Embryonic facial prominence (tissue), 1 donor: ENCODE data around the gene ZC3H4.
"Not testable (repeated sequence)": the region's sequence is repeated elsewhere in the genome, so short reads cannot be mapped to it uniquely, and the experiment has no call there.

Experiments used
- DNase-seq: peaks from one replicate; pipeline ENCODE4 v3.0.0-alpha.2; 2016; ENCODE audit errors: extremely low spot score

Gene ZC3H4

DNA sequence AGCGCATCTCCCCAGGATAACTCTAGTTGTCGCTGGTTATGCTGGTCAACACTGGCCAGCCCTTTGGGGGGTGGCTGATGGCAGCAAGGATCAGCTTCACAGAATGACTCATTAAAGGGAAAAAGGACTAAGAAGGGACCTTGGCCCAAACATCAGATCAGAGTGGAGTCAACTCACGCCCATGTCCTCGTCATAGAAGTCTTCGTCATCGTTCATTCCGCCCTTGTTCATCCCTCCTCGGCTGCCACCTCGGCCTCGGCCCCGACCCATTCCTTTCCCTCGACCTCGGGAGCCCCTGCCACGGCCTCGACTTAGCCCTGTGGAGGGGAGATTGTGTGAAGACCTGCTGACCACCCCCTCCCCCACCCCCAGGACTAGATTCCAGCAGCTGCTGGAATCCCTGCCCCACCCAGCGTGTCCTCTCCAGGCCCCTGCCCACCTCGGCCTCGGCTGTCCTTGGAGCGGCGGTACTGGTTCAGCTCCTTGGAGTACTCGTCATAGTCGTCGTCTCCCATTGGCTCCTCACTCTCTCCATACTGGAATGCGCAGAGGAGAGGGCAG, 28.6 kb downstream of the ZC3H4 start:
- DNase-seq = no peak

DNA sequence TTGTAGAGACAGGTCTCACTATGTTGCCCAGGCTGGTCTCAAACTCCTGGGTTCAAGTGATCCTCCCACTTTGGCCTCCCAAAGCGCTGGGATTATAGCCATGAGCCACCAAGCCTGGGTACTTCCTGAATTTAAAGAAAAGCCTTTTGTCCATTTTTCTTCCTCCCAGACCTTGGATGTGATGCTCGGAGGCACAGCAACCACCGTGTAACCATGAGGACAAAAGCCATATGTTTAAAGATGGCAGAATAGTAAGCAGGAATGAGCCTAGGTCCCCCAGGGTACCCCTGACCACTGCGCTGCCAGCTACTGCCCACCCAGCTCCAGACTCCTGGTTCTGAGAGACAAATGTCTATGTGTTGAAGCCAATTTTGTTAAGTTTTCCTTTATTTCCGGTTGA, 31.1 kb downstream of the ZC3H4 start:
- DNase-seq = no peak

DNA sequence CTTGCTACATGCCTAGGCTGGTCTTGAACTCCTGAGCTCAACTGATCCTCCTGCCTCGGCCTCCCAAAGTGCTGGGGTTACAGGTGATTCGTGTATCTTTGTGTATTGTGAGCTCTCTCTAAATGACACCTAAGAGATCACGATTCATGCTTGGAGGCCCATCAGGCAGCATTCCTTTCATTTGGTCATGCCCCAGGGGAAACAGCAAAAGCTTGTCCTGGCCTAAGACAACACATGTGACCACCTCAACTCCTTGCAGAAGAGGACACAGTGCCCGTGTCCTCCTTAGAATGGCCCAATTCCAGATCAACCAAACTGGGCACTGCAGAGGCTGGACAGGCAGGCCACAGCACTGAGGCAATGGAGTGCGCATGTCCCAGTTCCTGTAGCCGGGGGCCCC, 32.5 kb downstream of the ZC3H4 start:
- no peak for DNase-seq

DNA sequence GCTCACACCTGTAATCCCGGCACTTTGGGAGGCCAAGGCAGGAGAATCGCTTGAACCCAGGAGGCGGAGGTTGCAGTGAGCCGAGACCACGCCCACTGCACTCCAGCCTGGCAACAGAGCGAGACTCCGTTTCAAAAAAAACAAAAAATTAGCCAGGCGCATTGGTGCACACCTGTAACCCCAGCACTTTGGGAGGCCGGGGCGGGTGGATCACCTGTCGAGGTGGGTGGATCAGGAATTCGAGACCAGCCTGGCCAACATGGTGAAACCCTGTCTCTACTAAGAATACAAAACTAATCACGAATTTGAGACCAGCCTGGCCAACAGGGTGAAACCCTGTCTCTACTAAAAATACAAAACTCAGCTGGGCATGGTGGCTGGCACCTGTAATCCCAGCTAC, 35.2 kb downstream of the ZC3H4 start:
- not testable (repeated sequence) for DNase-seq

DNA sequence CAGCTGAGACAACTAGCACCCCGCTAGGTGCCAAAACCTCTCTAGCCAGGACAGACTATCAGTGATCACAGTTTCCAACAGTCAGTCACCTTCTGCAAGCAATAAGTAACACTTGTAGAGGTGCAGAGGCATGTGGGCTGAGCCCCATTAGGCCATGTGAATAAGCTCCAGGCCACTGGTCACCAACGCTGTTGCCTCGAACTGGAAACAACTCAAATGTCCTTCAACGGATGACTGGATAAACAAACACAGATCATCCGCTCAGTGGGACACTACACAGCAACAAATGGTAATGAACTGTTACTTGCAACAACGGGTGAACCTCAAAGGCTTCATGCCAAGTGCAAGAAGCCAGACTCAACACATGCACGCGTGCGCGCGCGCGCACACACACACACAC, 37.6 kb downstream of the ZC3H4 start:
- no peak for DNase-seq

DNA sequence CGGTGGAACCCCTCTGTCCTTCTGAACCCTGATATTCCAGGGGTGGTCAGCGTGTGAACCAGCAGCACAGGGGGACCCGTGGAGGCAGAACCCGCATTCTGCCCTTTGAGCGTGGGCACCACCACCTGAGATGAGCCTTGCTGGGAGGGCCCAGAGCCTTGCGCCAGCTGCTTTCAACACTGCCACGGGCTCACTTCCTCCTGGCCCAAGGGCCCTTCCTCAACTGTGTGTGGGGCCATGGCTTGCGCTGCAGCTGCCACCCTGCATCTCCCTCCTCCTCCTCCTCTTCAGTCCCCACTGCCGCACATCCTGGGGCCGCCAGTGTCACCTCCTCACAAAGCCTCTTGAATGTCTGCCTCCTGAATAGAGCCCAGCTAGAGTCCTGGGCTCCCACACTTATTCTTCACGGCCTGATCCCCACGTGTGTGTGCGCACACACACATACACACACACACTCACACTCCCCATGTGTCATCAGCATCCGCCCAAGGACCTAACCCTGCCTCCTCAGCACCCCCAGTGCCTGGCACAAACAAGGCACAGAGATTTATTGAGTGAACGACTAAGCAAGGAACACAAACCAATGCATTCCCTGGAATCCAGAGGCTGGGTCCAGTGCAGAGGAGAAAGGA, 38.3 kb downstream of the ZC3H4 start:
- DNase-seq = no peak

DNA sequence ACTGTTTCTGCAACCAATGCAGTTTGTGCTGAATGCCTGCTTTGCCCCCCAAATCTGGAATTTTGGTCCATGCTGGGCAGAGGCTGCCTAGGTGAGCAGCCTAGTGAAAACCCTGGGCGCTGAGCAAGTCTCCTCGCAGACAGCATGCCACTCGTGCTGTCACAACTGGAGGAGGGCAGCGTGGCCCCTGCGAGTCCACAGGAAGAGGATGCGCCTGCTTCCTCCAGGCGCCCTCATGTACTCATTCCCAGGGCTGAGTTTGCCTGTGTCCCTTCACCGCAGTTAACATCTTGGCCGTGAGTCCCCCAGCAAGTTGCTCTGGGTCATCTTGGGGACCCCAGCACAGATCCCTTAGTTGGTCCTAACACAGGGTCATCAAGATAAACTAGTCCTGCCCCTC, 39.0 kb downstream of the ZC3H4 start:
- DNase-seq = no peak

DNA sequence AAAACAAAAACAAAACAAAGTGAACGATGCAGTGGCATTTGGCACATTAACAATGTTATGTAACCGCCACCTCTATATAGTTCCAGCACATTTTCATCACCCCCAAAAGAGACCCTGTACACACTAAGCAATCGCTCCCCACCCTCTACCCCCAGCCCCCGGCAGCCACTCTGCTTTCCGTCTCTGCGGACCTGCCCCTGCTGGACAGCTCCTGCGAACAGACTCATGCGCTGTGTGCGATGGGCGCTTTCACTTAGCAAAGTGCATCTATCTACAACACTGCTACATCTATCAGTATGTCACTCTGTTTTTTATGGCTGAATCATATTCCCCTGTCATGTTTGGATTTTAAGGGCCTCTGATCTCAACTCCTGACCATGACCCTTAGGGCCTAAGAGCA, 40.0 kb downstream of the ZC3H4 start:
- DNase-seq = no peak

DNA sequence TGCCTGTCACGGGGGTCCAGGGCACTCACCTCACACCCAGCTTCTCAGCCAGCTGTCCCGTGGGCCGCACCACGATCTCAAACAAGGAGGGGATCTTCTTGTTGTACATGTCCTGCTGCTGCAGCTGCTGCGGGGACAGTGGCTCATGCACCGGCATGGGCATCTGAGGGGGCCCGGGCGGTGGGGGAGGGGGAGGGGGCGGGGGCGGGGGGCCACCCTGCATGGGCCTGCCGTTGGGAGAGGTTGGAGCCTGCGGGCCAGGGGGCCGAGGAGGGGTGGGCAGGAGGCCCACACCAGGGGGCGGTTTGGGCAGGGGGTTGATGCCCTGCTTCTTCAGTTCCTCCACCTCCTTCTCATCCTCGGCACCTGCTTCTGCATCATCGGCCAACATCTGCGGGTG, 41.3 kb downstream of the ZC3H4 start:
- DNase-seq = no peak

DNA sequence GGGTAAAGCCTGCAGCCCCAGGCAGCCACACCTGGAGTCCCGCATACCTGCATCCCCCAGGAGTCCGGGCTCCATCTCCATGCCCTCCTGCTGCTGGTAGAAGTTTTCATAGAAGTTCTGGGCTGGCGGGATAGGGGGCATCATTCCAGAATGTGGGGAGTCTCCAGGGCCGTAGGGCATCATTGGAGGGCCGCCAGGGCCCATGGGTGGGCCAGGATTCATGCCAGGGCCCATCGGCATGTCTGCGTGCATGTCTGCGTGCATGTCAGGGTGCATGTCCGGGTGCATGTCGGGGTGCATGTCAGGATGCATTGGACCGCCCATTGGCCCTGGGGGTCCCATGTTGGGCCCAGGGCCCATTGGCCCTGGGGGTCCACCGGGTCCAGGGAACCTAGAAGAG, 41.8 kb downstream of the ZC3H4 start:
- DNase-seq = no peak

DNA sequence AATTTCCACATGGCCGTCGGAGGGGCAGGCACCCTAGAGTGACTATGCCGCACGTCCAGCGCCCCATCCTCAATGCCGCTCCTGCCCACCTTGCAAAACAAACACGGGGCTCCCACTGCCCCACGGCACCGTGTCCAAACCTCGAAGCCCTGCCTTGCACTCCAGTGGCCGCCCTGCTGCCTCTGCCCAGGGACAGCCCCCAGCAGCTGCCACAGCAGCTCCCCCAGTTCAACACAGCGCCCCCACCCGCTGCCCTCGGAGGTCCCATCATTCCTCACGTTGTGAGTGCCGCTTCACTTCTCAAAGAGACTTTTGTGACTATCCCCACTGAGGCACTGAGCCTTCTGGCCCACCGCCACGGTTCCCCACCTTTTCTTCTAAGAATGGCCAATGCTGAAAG, 42.8 kb downstream of the ZC3H4 start:
- no peak for DNase-seq

DNA sequence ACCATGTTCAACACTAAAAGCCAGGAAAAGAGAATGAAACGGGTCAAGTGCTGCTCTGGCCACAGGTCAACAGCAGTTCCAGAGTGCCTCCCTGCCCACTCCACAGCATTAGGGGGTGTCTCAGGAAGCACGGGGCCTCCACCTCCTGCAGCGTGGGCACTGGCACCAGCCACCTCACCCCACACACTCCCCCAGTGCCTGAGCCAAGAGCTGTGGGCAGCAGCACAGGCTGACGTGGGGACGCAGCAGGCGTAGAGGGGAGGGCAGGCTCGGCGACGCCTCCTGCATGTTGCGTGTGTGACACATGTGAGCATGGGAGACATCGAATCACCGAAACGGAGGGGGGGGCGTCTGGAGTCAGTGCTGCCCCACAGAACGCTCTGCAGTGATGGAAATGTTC, 43.8 kb downstream of the ZC3H4 start:
- DNase-seq = no peak

DNA sequence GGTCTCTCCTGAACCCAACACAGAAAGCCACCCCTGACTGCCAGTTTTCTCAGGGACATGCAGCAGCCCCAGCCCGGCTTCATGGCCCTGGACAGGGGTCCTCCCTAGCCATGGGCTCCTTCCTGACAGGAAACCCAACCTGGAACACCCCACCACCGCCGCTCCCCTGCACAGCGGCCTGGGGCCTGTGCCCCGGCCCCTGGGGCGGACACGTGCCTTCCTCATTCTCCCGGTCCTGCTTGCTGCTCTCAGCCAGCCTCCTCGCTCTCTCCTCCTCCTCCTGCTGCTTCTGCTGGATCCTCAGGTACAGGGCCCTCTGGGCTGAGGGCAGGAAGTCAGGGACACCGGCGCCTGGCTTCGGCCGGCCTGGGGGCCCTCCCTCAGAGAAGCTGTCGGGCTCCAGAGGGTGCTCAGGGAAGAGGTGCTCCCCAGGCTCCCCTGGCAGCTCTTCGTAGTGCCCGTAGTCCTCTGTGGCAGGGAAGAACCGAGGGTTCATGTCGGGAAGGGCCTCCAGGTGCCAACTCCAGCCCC, 44.6 kb downstream of the ZC3H4 start:
- DNase-seq = no peak

DNA sequence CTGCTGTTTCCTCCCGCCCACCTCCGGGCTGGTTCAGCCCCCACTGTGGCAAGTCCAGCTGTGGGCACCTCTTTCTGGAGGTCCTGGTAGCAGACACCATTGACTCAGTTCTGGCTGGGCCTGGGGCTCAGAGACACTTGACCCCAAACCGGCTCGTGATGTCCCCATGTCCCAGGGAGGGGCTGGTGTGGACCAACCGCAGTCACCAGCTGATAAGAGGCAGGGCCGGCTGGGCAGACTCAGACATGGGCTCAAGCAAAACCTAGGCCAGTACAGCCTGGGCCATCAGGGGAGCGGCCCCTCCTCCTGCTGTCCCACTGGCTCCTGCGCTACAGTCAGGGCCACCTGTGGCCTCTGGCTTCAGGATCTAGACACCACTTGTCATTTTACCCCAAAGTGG, 45.3 kb downstream of the ZC3H4 start:
- no peak for DNase-seq

DNA sequence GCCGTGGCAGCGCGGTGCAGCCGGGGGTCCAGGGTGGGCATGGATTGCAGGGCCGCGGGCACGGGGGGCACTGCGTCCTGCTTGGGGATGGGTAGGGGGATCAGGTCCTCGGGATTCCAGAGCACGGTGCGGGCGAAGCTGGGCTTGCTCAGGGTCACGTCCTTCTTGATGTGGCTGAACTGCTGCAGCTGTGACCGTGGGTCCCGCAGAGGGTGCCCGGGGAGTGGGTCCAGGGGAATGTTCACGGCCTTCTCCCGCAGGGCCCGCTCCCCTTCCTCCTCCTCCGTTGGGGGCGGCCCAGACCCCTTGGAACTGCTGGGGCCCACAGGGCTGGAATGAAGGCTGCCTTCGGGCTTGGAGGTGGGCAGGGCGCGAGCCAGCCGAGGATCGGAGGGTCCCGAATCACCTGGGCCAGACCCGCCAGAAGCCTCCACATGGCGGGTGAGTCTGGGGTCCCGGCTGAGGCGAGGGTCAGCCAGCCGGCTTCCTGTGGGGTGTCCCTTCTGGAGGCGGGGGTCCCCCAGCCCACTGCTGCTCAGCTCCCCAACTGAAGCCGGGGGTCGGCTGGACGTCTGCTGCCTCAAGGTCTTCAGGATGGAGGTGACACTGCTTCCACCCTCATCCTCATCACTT, 46.2 kb downstream of the ZC3H4 start:
- DNase-seq = no peak

DNA sequence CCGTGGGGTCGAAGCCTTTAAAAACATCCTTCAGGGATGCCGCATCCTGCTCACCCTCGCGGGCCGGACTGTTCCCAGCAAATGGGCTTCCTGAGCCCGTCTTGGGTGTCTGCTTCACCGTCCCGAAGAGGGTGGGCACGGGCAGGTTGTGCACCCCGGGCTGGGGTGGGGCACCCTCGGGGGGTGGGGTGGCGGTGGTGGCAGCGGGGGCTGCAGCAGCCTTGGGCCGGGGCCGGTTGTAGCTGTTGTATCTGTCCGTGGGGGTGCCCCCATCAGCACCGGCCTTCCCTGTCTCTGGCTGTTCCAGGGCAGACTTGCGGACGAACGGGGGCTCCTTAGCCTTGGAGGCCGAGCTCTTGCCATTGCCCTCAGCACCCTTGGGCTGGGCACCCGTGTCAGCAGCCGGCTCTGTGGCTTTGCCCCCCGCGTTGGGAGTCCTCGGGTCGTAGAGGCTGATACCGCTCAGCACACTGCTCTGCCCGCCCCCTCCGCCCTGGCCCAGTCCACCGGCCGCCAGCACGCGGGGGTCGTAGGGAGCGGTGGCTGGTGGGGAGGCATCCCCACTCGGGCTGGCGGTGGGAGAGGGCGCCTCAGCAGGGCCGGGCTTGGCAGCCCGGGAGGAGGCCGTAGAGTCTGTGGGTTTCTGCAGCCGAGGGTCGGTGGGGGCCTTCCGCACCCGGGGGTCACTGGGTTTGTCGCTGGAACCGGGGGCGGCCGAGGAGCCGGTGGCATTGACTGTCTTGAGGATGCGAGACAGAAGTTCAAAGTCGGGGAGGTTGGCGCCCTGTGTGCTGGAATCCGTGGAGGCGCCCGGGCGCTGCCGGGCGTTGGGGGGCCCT, 47.0 kb downstream of the ZC3H4 start:
- DNase-seq = no peak

DNA sequence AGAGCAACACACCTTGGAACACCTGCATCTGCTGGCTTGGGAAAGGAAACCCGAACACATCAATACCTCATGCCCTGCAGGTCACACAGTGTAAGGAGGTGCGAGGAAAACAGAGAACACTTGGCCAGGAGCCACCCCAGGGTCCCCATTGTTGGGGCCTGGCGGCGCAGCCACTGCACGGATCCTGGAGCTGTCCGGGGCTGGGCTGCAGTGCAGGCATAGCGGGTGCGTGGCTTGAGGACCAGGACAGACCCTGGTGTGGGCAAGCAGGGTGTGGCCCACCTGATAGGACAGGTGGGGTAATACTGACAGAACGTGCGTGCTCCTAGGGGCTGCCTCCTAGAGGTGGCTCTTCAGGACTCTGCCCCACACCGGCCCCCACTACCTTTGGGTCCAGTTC, 48.3 kb downstream of the ZC3H4 start:
- no peak for DNase-seq

DNA sequence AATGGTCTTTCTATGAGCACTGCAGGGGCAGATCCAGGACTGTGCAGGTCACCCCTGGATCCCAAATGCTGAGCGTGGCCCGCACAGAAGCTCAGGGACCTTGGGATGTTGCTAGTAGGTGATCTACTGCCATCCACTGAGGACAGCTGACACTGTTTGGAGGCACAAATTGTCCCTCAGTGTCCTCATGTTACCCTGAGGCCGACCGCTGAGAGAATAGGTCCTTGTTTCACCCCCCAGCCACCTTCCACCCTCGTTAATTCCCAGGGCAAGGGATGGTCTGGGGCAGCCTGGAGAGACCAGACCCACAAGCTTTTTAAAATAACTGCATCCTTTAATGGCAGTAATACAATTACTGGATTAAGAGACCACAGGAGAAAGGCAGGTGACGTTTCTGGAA, 49.7 kb downstream of the ZC3H4 start:
- DNase-seq = no peak

DNA sequence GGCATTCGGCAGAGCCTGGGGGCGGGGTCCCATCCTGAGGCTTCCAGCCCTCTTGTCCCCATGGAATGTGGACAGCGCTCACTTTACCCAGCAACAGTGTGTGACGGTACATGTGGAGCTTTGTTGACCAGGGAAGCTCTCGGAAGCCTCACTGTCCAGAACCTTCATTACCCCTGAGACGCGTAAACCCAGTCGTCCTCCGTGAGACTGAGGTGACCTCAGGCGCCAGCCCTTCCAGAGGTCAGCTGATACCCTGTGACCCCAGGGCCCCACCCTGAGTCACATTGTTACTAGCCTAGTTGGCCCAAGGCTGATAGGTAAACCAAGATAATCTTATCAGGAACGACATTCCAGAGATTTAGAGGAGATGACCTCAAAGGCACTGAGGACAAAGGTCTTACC, 55.0 kb downstream of the ZC3H4 start:
- no peak for DNase-seq

DNA sequence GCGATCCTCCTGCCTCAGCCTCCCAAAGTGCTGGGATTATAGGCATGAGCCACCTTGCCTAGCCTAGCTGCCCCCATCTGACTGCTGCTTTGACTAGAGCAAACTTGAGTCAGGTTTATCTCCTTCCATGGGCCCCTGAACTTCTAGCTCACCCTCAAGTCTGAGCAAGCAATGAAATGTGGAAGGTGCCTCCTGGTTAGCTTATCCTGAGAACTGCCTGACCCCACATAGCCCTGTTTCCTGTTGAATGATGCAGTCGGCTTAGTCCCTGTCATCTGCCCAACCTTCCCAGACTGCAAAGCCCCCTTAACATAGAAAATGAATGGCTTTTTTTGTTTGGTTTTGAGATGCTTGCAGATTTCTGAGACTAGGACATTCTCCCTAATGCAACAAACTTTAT, 56.2 kb downstream of the ZC3H4 start:
- DNase-seq = no peak

DNA sequence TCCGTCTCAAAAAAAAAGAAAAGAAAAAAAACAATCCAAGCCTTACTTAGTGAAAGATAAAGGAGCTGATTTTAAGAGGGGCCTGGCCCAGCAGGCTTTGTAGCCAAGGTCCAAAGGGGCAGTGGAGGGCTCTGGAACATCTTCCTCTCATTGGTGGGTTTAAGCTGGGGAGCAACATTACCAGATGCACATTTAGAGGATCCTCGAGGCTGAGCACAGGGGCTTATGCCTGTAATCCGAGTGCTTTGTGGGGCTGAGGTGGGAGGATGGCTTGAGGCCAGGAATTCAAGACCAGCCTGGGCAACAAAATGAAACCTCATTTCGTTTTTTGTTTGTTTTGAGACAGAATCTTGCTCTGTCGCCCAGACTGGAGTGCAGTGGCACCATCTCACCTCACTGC, 57.2 kb downstream of the ZC3H4 start:
- no peak for DNase-seq

DNA sequence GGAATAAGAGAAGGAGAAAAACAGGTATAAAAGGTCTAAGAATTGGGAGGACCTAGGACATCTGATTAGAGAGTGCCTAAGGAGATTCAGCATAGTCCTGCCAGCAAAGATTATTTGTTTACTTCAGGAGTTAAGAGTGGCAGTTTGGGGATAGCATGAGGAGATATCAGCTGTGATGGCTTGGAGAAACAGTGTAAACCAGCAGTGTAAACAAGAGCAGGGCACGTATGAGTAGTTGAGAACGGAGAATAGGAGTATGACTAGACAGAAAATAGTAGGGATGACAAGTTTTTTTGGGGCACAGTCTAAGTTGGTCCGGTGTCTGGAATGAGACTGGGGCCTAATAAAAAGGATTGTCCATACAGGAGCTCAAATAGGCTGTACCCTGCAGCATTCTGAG, 63.0 kb downstream of the ZC3H4 start:
- not testable (repeated sequence) for DNase-seq

DNA sequence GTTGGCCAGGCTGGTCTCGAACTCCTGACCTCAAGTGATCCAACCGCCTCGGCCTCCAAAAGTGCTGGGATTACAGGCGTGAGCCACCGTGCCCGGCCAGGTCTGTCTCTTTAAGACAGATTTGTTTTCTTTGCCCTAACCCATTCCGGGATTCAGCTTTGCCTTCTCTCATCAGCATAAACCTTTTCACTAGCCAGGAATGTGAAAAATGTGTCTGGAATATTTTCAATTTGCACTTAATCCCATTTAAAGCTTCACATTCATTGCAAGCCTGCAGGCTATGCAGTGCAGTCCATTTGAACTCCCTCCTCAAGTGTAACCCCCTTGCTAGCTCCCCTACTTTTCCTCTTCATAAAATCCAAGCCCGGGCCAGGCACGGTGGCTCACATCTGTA, 64.3 kb downstream of the ZC3H4 start:
- DNase-seq = no peak
